Motor neuron (in vitro differentiated cells): ENCODE results near the gene SLC38A4. TPM values are rescaled to one million over a fixed set of nuclear protein-coding genes. Genes with fewer than 3 reads are reported as not detected.
A peak's percentile ranks its signal among the peaks of the same experiment; 100 is the strongest.

Experiments used
- ATAC-seq, 8 experiments: fragments of 200-7000 bp; cut with Tn5 transposase; replicated peaks in 6 of 8; 2 replicates each; pipeline ENCODE4 v1.8.0; 2021; ENCODE audit warnings: mild to moderate bottlenecking in 8 of 8, moderate library complexity in 8 of 8
- H3K27ac ChIP-seq, 2 donors: fragments of 250-450 bp; sonication (Bioruptor Pico); 2 replicates each; pipeline ENCODE4 v1.9.0; 2021; ENCODE audit warnings: antibody characterized with exemption in 2 of 2, mild to moderate bottlenecking in 2 of 2, moderate library complexity in 1 of 2
- H3K4me1 ChIP-seq, 2 donors: fragments of 250-450 bp; sonication (Bioruptor Pico); replicated peaks in 1 of 2; 2 replicates each; pipeline ENCODE4 v1.6.1; 2021; ENCODE audit warnings: antibody characterized with exemption in 2 of 2, mild to moderate bottlenecking in 2 of 2, moderate library complexity in 1 of 2
- H3K4me3 ChIP-seq, 5 donors: fragments of 250-450 bp; sonication (Bioruptor Pico); 2 replicates each; pipeline ENCODE4 v1.9.0; 2021; ENCODE audit warnings: antibody characterized with exemption in 5 of 5, mild to moderate bottlenecking in 5 of 5, moderate library complexity in 4 of 5
- WGBS, 10 experiments: fragments of 450-650 bp; shearing (Covaris generic); methylation state at CpG; one replicate each; pipeline ENCODE4 v1.0.0; 2022; 5-methylcytosine and 5-hydroxymethylcytosine counted together
- in situ Hi-C, 9 experiments: fragments of 400-800 bp; cut with MboI; loops; one replicate each; pipeline ENCODE4 v1.15.0; 2021; ENCODE audit warnings: low sequenced_read_pairs in 9 of 9, low pct_unique_long_range_greater_than_20kb in 2 of 9; ENCODE audit not compliant: unreplicated experiment in 9 of 9
- total RNA-seq, 8 experiments: library from RNA; unstranded; fragments of 300-600 nt; gene quantifications; 2 replicates each; pipeline versions ENCODE4 v1.2.3 to v1.2.4, GENCODE V29; 2022

The SLC38A4 gene
- total RNA-seq, 8 experiments from 2014 or later: 0.08 to 82.9 (median 0.28) TPM

GRCh38 chr12:46783871-46784270, 41.9 kb downstream of the SLC38A4 start:
- no peaks in the 10 kb centered on the region for H3K4me1 ChIP-seq
- no peak overlapping the region for H3K27ac ChIP-seq
- ATAC-seq: no peak
- H3K4me3 ChIP-seq: no peak overlapping the region
- 52 to 90% (median 77%) methylated on average over 1 to 5 of the region's 5 CpGs for WGBS, 10 experiments
- in situ Hi-C loops: no loop called here

- H3K4me1 ChIP-seq: no peaks in the 10 kb centered on the region
- no peak overlapping the region for H3K4me3 ChIP-seq
- H3K27ac ChIP-seq: no peak overlapping the region
- in situ Hi-C loops: no loop called here
- ATAC-seq: no peak
Observed at GRCh38 chr12:46779879-46780278, 45.9 kb downstream of the SLC38A4 start.

GRCh38 chr12:46779063-46779462, 46.7 kb downstream of the SLC38A4 start:
- in situ Hi-C loops: no loop called here

GRCh38 chr12:46778415-46778814, 47.4 kb downstream of the SLC38A4 start:
- in situ Hi-C loops: no loop called here
- 89 to 100% (median 97%) methylated on average over 1 to 5 of the region's 5 CpGs; no CpG with 5 or more reads in 2 of the 10 experiments for WGBS, 10 experiments
- ATAC-seq: no peak
- Histone ChIP-seq H3K27ac (no peak overlapping the region), H3K4me3 (no peak overlapping the region), H3K4me1 (no peaks in the 10 kb centered on the region)

More at GRCh38 chr12:46779063-46779462, 46.7 kb downstream of the SLC38A4 start:
- H3K4me1 ChIP-seq: no peaks in the 10 kb centered on the region
- WGBS, 10 experiments: 40 to 100% (median 80%) methylated on average over 1 of the region's 1 CpG; no CpG with 5 or more reads in 3 of the 10 experiments
- no peak overlapping the region for H3K27ac ChIP-seq
- ATAC-seq: peak in 2 of 8 experiments; percentile 66 to 81
- H3K4me3 ChIP-seq: no peak overlapping the region

- H3K4me3 ChIP-seq: no peak overlapping the region
- no peak overlapping the region for H3K27ac ChIP-seq
- no peaks in the 10 kb centered on the region for H3K4me1 ChIP-seq
- in situ Hi-C loops: no loop called here
- 40 to 85% (median 62%) methylated on average over 1 to 4 of the region's 4 CpGs; no CpG with 5 or more reads in 1 of the 10 experiments for WGBS, 10 experiments
- ATAC-seq: no peak
Observed at GRCh38 chr12:46777587-46777986, 48.2 kb downstream of the SLC38A4 start.

GRCh38 chr12:46775796-46776195, 50.0 kb downstream of the SLC38A4 start:
- no peak for ATAC-seq
- in situ Hi-C loops: no loop called here
- no peak overlapping the region for H3K27ac ChIP-seq
- no peak overlapping the region for H3K4me3 ChIP-seq
- WGBS, 10 experiments: 74 to 98% (median 92%) methylated on average over 2 to 3 of the region's 3 CpGs; no CpG with 5 or more reads in 3 of the 10 experiments
- no peaks in the 10 kb centered on the region for H3K4me1 ChIP-seq

GRCh38 chr12:46774322-46774633, 51.5 kb downstream of the SLC38A4 start:
- no peak overlapping the region for H3K27ac ChIP-seq
- no peak overlapping the region for H3K4me3 ChIP-seq
- no peaks in the 10 kb centered on the region for H3K4me1 ChIP-seq
- ATAC-seq: no peak
- in situ Hi-C loops: no loop called here

GRCh38 chr12:46773586-46774321, 52.0 kb downstream of the SLC38A4 start:
- ATAC-seq: peak in 2 of 8 experiments; percentile 8 to 42
- no peaks in the 10 kb centered on the region for H3K4me1 ChIP-seq
- 12 to 88% (median 68%) methylated on average over 1 to 4 of the region's 4 CpGs for WGBS, 10 experiments
- H3K4me3 ChIP-seq: no peak overlapping the region
- no peak overlapping the region for H3K27ac ChIP-seq
- in situ Hi-C loops: no loop called here

- Histone ChIP-seq H3K4me1 (no peaks in the 10 kb centered on the region), H3K27ac (no peak overlapping the region), H3K4me3 (no peak overlapping the region)
- in situ Hi-C loops: no loop called here
- 0 to 73% (median 0%) methylated on average over 1 of the region's 1 CpG; no CpG with 5 or more reads in 3 of the 10 experiments for WGBS, 10 experiments
- ATAC-seq: peak in 2 of 8 experiments; percentile 29 to 44
Observed at GRCh38 chr12:46771268-46771827, 54.4 kb downstream of the SLC38A4 start.

- H3K4me1 ChIP-seq: no peaks in the 10 kb centered on the region
- H3K27ac ChIP-seq: no peak overlapping the region
- H3K4me3 ChIP-seq: no peak overlapping the region
- in situ Hi-C loops: no loop called here
- 13 to 100% (median 68%) methylated on average over 1 to 3 of the region's 3 CpGs for WGBS, 10 experiments
- ATAC-seq: peak in 3 of 8 experiments; percentile 48 to 55 (median 52)
Observed at GRCh38 chr12:46770501-46771183, 55.2 kb downstream of the SLC38A4 start.

- WGBS, 10 experiments: 40 to 90% (median 54%) methylated on average over 2 to 3 of the region's 3 CpGs
- no peak overlapping the region for H3K27ac ChIP-seq
- no peak overlapping the region for H3K4me3 ChIP-seq
- H3K4me1 ChIP-seq: no peaks in the 10 kb centered on the region
- ATAC-seq: no peak
- in situ Hi-C loops: no loop called here
Observed at GRCh38 chr12:46764005-46764404, 61.8 kb downstream of the SLC38A4 start.

- no peak overlapping the region for H3K4me3 ChIP-seq
- H3K4me1 ChIP-seq: no peaks in the 10 kb centered on the region
- no peak overlapping the region for H3K27ac ChIP-seq
- in situ Hi-C loops: no loop called here
- no peak for ATAC-seq
Observed at GRCh38 chr12:46763230-46763629, 62.6 kb downstream of the SLC38A4 start.

GRCh38 chr12:46754550-46754949, 71.2 kb downstream of the SLC38A4 start:
- in situ Hi-C loops: no loop called here
- WGBS, 10 experiments: 0 to 100% (median 49%) methylated on average over 1 to 3 of the region's 3 CpGs

More at GRCh38 chr12:46754550-46754949, 71.2 kb downstream of the SLC38A4 start:
- no peak overlapping the region for H3K27ac ChIP-seq
- H3K4me3 ChIP-seq: no peak overlapping the region
- H3K4me1 ChIP-seq: no peaks in the 10 kb centered on the region
- no peak for ATAC-seq
